A549 (cell line): ENCODE results near the gene UTY. TPM values are rescaled to one million over a fixed set of nuclear protein-coding genes. Genes with fewer than 3 reads are reported as not detected.

Experiments used
- ATAC-seq, 2 experiments: fragments of 200-7000 bp in 1 of 2; fragments of >200 bp in 1 of 2; cut with Nextera tagmentation in 1 of 2; cut with Tn5 transposase in 1 of 2; 3 replicates each; pipeline versions ENCODE4 v1.8.0 to v1.9.1; 2018 to 2020; ENCODE audit warnings: mild to moderate bottlenecking in 1 of 2, moderate library complexity in 1 of 2
- CTCF ChIA-PET: fragments of 300-600 bp; sonication (Branson Sonifier 250); formaldehyde crosslinking; extraction: SDS; loops from one replicate; lab custom pipeline; 2021; ENCODE audit warnings: antibody characterized with exemption, inconsistent platforms; lab: Yijun Ruan, JAX
- POLR2A ChIA-PET: fragments of 350-600 bp; formaldehyde crosslinking; extraction: SDS; loops from one replicate; lab custom pipeline; 2021; ENCODE audit warnings: antibody characterized with exemption, inconsistent platforms; lab: Yijun Ruan, JAX
- DNase-seq, 2 experiments: peaks; one replicate each; pipeline versions ENCODE4 v3.0.0 to v3.0.0-alpha.2; 2011 to 2016; ENCODE audit warnings: low read depth in 1 of 2, low spot score in 1 of 2
- FAIRE-seq: peaks from 2 replicates; lab custom pipeline; 2011; peaks lifted over from hg19 to GRCh38; lab: Jason Lieb, UNC
- H3K27ac ChIP-seq, 2 experiments: fragments of >200 bp; sonication (Bioruptor Twin); formaldehyde crosslinking; 3 replicates each; pipeline ENCODE4 v1.5.1; 2016 to 2017
- H3K4me1 ChIP-seq: fragments of >200 bp; sonication (Bioruptor Twin); formaldehyde crosslinking; 3 replicates; pipeline ENCODE4 v1.6.1; 2016
- H3K4me2 ChIP-seq: fragments of >200 bp; sonication (Bioruptor Twin); formaldehyde crosslinking; 3 replicates; pipeline ENCODE4 v1.6.1; 2016
- H3K4me3 ChIP-seq: fragments of >200 bp; sonication (Bioruptor Twin); formaldehyde crosslinking; 3 replicates; pipeline ENCODE4 v1.5.1; 2016
- H3K9me3 ChIP-seq: fragments of >200 bp; sonication (Bioruptor Twin); formaldehyde crosslinking; 3 replicates; pipeline ENCODE4 v1.6.1; 2016
- BHLHE40 ChIP-seq: IDR thresholded peaks from 2 replicates; pipeline ENCODE4 v1.6.1; 2012; ENCODE audit warnings: low read depth, low read length, inconsistent platforms
- CEBPB ChIP-seq, 2 experiments: fragments of >200 bp in 1 of 2; sonication (Bioruptor Twin) in 1 of 2; formaldehyde crosslinking in 1 of 2; IDR thresholded peaks; 2 replicates each; pipeline ENCODE4 v1.6.1; 2012 to 2016
- CTCF ChIP-seq: fragments of >200 bp; sonication (Bioruptor Twin); formaldehyde crosslinking; IDR thresholded peaks from 3 replicates; pipeline ENCODE4 v1.5.1; 2016
- EHMT2 ChIP-seq: fragments of 200-600 bp; sonication (generic); IDR thresholded peaks from 2 replicates; pipeline ENCODE4 v1.6.1; 2016; ENCODE audit warnings: antibody characterized with exemption, low read depth, mild to moderate bottlenecking, moderate library complexity
- ELK1 ChIP-seq: fragments of 150-350 bp; IDR thresholded peaks from 2 replicates; pipeline ENCODE4 v1.6.1; 2014; ENCODE audit warnings: low read depth, mild to moderate bottlenecking, low read length
- ESRRA ChIP-seq: fragments of 150-350 bp; IDR thresholded peaks from 2 replicates; pipeline ENCODE4 v1.6.1; 2014; ENCODE audit warnings: mild to moderate bottlenecking, low read length, borderline replicate concordance
- FOSL2 ChIP-seq, 2 experiments: fragments of 450-650 bp in 1 of 2; fragments of >200 bp in 1 of 2; sonication (Bioruptor Twin) in 1 of 2; formaldehyde crosslinking; IDR thresholded peaks; 2 replicates each; pipeline versions ENCODE4 v1.5.0 to v1.6.1; 2016 to 2020; ENCODE audit warnings: mild to moderate bottlenecking in 1 of 2, moderate library complexity in 1 of 2
- GATA3 ChIP-seq: IDR thresholded peaks from 2 replicates; pipeline ENCODE4 v1.6.1; 2012; ENCODE audit warnings: borderline replicate concordance
- HOXA7 ChIP-seq: fragments of 250-450 bp; sonication (Bioruptor Pico); IDR thresholded peaks from 2 replicates; pipeline ENCODE4 v1.5.0; 2020; ENCODE audit warnings: mild to moderate bottlenecking, moderate library complexity
- HOXB5 ChIP-seq: fragments of 250-450 bp; sonication (Bioruptor Pico); IDR thresholded peaks from 2 replicates; pipeline ENCODE4 v1.5.0; 2020; ENCODE audit warnings: mild to moderate bottlenecking, moderate library complexity
- JUN ChIP-seq, 2 experiments: fragments of >200 bp; sonication (Bioruptor Twin); formaldehyde crosslinking; IDR thresholded peaks; 2 replicates in 1 of 2; 3 replicates in 1 of 2; pipeline ENCODE4 v1.6.1; 2016 to 2017
- JUNB ChIP-seq: fragments of >200 bp; sonication (Bioruptor Twin); formaldehyde crosslinking; IDR thresholded peaks from 2 replicates; pipeline ENCODE4 v1.6.1; 2016
- KDM1A ChIP-seq: fragments of 200-600 bp; sonication (generic); IDR thresholded peaks from 2 replicates; pipeline ENCODE4 v1.6.1; 2016; ENCODE audit warnings: low read depth, mild to moderate bottlenecking
- NFE2L2 ChIP-seq: fragments of 150-350 bp; conservative IDR thresholded peaks from 2 replicates; pipeline ENCODE4 v1.6.1; 2014; ENCODE audit warnings: low read length
- PHF8 ChIP-seq: fragments of 200-600 bp; sonication (generic); IDR thresholded peaks from 2 replicates; pipeline ENCODE4 v1.6.1; 2016; ENCODE audit warnings: low read depth, mild to moderate bottlenecking, antibody characterized with exemption, moderate library complexity, borderline replicate concordance
- POLR2A ChIP-seq: IDR thresholded peaks from 2 replicates; pipeline ENCODE4 v1.6.1; 2012; ENCODE audit warnings: mild to moderate bottlenecking, low read length
- RAD21 ChIP-seq, 2 experiments: fragments of >200 bp in 1 of 2; sonication (Bioruptor Twin) in 1 of 2; formaldehyde crosslinking in 1 of 2; IDR thresholded peaks in 1 of 2; conservative IDR thresholded peaks in 1 of 2; 2 replicates in 1 of 2; 3 replicates in 1 of 2; pipeline ENCODE4 v1.6.1; 2012 to 2018; ENCODE audit warnings: inconsistent platforms in 1 of 2
- RARB ChIP-seq: fragments of 250-450 bp; sonication (Bioruptor Pico); IDR thresholded peaks from 2 replicates; pipeline ENCODE4 v1.8.0; 2021; ENCODE audit warnings: mild to moderate bottlenecking, moderate library complexity
- RCOR1 ChIP-seq: fragments of 150-350 bp; IDR thresholded peaks from 2 replicates; pipeline ENCODE4 v1.6.1; 2014; ENCODE audit warnings: antibody characterized with exemption, low read length, low read depth
- RNF2 ChIP-seq: fragments of 200-600 bp; sonication (generic); IDR thresholded peaks from 2 replicates; pipeline ENCODE4 v1.6.1; 2016; ENCODE audit warnings: low read depth, mild to moderate bottlenecking, antibody characterized with exemption, moderate library complexity, borderline replicate concordance
- SMC3 ChIP-seq: fragments of >200 bp; sonication (Bioruptor Twin); formaldehyde crosslinking; IDR thresholded peaks from 3 replicates; pipeline ENCODE4 v1.6.1; 2018; ENCODE audit warnings: inconsistent platforms
- SREBF2 ChIP-seq: fragments of 450-650 bp; IDR thresholded peaks from 2 replicates; pipeline ENCODE4 v1.6.1; 2014; ENCODE audit warnings: mild to moderate bottlenecking, moderate library complexity
- TFCP2L1 ChIP-seq: fragments of 250-450 bp; sonication (Bioruptor Pico); IDR thresholded peaks from 2 replicates; pipeline ENCODE4 v1.5.0; 2021; ENCODE audit warnings: mild to moderate bottlenecking
- ZC3H11A ChIP-seq: fragments of 450-650 bp; IDR thresholded peaks from 2 replicates; pipeline ENCODE4 v1.6.1; 2014; ENCODE audit warnings: antibody characterized with exemption, mild to moderate bottlenecking
- ZFP36 ChIP-seq: fragments of 450-650 bp; IDR thresholded peaks from 2 replicates; pipeline ENCODE4 v1.6.1; 2014; ENCODE audit warnings: borderline replicate concordance; ENCODE audit not compliant: partially characterized antibody
- WGBS: methylation state at CpG from one replicate; pipeline ENCODE4 v1.1.6; 2017; ENCODE audit errors: missing lambda C conversion rate; 5-methylcytosine and 5-hydroxymethylcytosine counted together
- polyA plus RNA-seq, 4 experiments: library from polyadenylated mRNA; depleted of rRNA in 3 of 4; stranded (reverse); fragments of >200 nt; fragmentation: RNase III in 1 of 4; extraction: RNeasy Plus Mini Kit Qiagen cat#74134 plus additional on column Dnase treatment in 1 of 4; gene quantifications; 2 replicates in 3 of 4; 3 replicates in 1 of 4; pipeline ENCODE4 v1.2.3, GENCODE V29; 2011 to 2017
- TF ChIP-seq, protein P1 (sequence below): IDR thresholded peaks from 2 replicates; pipeline ENCODE4 v1.6.1; 2012; ENCODE audit warnings: low read depth, borderline replicate concordance
- TF ChIP-seq, protein P2 (sequence below): IDR thresholded peaks from 2 replicates; pipeline ENCODE4 v1.6.1; 2012
- TF ChIP-seq, protein P3 (sequence below): fragments of 200-600 bp; sonication (generic); IDR thresholded peaks from 2 replicates; pipeline ENCODE4 v1.6.1; 2016; ENCODE audit warnings: antibody characterized with exemption, mild to moderate bottlenecking, moderate library complexity

The UTY gene
- polyA plus RNA-seq, 2 of the 4 experiments (the other 2 are of a cell fraction), result 2.9 to 12.5 TPM

GRCh38 chrY:13488738-13489137, 8.9 kb upstream of the UTY start:
- no peak for FAIRE-seq
- H3K27ac ChIP-seq, result no peak overlapping the region
- no CpG with 5 or more reads among the region's 1 CpG for WGBS
- no peak overlapping the region for H3K4me3 ChIP-seq
- no peak for ATAC-seq
- H3K4me1 ChIP-seq, result no peaks in the 10 kb centered on the region; the same call in 2 of the 3 replicates
- DNase-seq, result no peak
- H3K4me2 ChIP-seq, result no peak overlapping the region
- CTCF ChIA-PET, result no interaction called here
- TF ChIP-seq RARB (CRISPR knock-in tag) (no peak), SMC3 (no peak), NFE2L2 (no peak), ELK1 (no peak), RCOR1 (no peak), GATA3 (no peak), BHLHE40 (no peak), JUNB (no peak), SREBF2 (no peak), KDM1A (no peak), HOXB5 (CRISPR knock-in tag) (no peak), ZC3H11A (no peak), POLR2A (no peak), EHMT2 (no peak), TFCP2L1 (CRISPR knock-in tag) (no peak), HOXA7 (CRISPR knock-in tag) (no peak)
- TF ChIP-seq, protein P1, sequence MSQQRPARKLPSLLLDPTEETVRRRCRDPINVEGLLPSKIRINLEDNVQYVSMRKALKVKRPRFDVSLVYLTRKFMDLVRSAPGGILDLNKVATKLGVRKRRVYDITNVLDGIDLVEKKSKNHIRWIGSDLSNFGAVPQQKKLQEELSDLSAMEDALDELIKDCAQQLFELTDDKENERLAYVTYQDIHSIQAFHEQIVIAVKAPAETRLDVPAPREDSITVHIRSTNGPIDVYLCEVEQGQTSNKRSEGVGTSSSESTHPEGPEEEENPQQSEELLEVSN, result no peak
- TF ChIP-seq, protein P2, sequence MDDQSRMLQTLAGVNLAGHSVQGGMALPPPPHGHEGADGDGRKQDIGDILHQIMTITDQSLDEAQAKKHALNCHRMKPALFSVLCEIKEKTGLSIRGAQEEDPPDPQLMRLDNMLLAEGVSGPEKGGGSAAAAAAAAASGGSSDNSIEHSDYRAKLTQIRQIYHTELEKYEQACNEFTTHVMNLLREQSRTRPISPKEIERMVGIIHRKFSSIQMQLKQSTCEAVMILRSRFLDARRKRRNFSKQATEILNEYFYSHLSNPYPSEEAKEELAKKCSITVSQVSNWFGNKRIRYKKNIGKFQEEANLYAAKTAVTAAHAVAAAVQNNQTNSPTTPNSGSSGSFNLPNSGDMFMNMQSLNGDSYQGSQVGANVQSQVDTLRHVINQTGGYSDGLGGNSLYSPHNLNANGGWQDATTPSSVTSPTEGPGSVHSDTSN, result no peak
- H3K9me3 ChIP-seq, result no peaks in the 10 kb centered on the region
- POLR2A ChIA-PET, result no interaction called here

GRCh38 chrY:13479121-13479711, 617 bp downstream of the UTY start:
- H3K4me1 ChIP-seq, result peaks cover 12% of the 10 kb centered on the region; the same call in 1 of the 3 replicates
- ATAC-seq (peak; percentile 75 to 82), FAIRE-seq (no peak), DNase-seq (peak in 1 of 2 experiments; percentile 61)
- 0% methylated on average over 13 of the region's 34 CpGs for WGBS
- H3K27ac ChIP-seq, result peak overlapping the region; percentile 92 to 95
- peak overlapping the region; percentile 76 for H3K4me2 ChIP-seq
- POLR2A ChIA-PET, result no interaction called here
- H3K4me3 ChIP-seq, result peak overlapping the region; percentile 84
- CTCF ChIA-PET, result no interaction called here
- no peaks in the 10 kb centered on the region for H3K9me3 ChIP-seq
- TF ChIP-seq HOXA7 (CRISPR knock-in tag) (no peak), JUNB (no peak), ELK1 (no peak), RNF2 (no peak), RARB (CRISPR knock-in tag) (no peak), TFCP2L1 (CRISPR knock-in tag) (no peak), ESRRA (no peak), FOSL2 (IDR thresholded peaks at IDR 0.05) (no peak), FOSL2 (CRISPR knock-in tag; IDR thresholded peaks at IDR 0.05) (no peak), JUN (IDR thresholded peaks at IDR 0.05) (no peak), ZFP36 (no peak), SREBF2 (no peak), POLR2A (no peak), PHF8 (no peak), CEBPB (IDR thresholded peaks at IDR 0.05) (no peak), RAD21 (conservative IDR thresholded peaks at IDR 0.05 in 1 of 2, IDR thresholded peaks at IDR 0.05 in 1 of 2) (no peak), CTCF (no peak)
- TF ChIP-seq, protein P3, sequence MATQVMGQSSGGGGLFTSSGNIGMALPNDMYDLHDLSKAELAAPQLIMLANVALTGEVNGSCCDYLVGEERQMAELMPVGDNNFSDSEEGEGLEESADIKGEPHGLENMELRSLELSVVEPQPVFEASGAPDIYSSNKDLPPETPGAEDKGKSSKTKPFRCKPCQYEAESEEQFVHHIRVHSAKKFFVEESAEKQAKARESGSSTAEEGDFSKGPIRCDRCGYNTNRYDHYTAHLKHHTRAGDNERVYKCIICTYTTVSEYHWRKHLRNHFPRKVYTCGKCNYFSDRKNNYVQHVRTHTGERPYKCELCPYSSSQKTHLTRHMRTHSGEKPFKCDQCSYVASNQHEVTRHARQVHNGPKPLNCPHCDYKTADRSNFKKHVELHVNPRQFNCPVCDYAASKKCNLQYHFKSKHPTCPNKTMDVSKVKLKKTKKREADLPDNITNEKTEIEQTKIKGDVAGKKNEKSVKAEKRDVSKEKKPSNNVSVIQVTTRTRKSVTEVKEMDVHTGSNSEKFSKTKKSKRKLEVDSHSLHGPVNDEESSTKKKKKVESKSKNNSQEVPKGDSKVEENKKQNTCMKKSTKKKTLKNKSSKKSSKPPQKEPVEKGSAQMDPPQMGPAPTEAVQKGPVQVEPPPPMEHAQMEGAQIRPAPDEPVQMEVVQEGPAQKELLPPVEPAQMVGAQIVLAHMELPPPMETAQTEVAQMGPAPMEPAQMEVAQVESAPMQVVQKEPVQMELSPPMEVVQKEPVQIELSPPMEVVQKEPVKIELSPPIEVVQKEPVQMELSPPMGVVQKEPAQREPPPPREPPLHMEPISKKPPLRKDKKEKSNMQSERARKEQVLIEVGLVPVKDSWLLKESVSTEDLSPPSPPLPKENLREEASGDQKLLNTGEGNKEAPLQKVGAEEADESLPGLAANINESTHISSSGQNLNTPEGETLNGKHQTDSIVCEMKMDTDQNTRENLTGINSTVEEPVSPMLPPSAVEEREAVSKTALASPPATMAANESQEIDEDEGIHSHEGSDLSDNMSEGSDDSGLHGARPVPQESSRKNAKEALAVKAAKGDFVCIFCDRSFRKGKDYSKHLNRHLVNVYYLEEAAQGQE, result no peak
